KG1 (cell line): Measurements from ENCODE around the gene SUMO3.

Experiments
- DNase-seq: peaks from one replicate; lab custom pipeline; 2025; lab: John Stamatoyannopoulos, UW

SUMO3 gene

GRCh38 chr21:44778499-44778911, 39.4 kb downstream of the SUMO3 start:
- DNase-seq, result no peak

GRCh38 chr21:44778094-44778493, 39.8 kb downstream of the SUMO3 start:
- no peak for DNase-seq

GRCh38 chr21:44774972-44775371, 42.9 kb downstream of the SUMO3 start:
- no peak for DNase-seq

GRCh38 chr21:44773291-44773932, 44.5 kb downstream of the SUMO3 start:
- DNase-seq, result no peak

- DNase-seq, result no peak
Observed at GRCh38 chr21:44771896-44772525, 45.9 kb downstream of the SUMO3 start.

GRCh38 chr21:44767834-44768831, 49.7 kb downstream of the SUMO3 start:
- DNase-seq, result no peak

GRCh38 chr21:44766818-44767354, 51.0 kb downstream of the SUMO3 start:
- DNase-seq, result no peak

- DNase-seq, result no peak
Observed at GRCh38 chr21:44766014-44766817, 51.6 kb downstream of the SUMO3 start.

- no peak for DNase-seq
Observed at GRCh38 chr21:44765231-44766013, 52.4 kb downstream of the SUMO3 start.

- DNase-seq, result no peak
Observed at GRCh38 chr21:44764319-44765230, 53.3 kb downstream of the SUMO3 start.

GRCh38 chr21:44763451-44764318, 54.2 kb downstream of the SUMO3 start:
- no peak for DNase-seq

- DNase-seq, result no peak
Observed at GRCh38 chr21:44763050-44763378, 54.8 kb downstream of the SUMO3 start.

- no peak for DNase-seq
Observed at GRCh38 chr21:44762221-44763049, 55.4 kb downstream of the SUMO3 start.

- no peak for DNase-seq
Observed at GRCh38 chr21:44761747-44762208, 56.1 kb downstream of the SUMO3 start.

- no peak for DNase-seq
Observed at GRCh38 chr21:44761011-44761729, 56.7 kb downstream of the SUMO3 start.

GRCh38 chr21:44760376-44760775, 57.5 kb downstream of the SUMO3 start:
- DNase-seq, result no peak

GRCh38 chr21:44759628-44760285, 58.1 kb downstream of the SUMO3 start:
- no peak for DNase-seq
